DMS79 treated with DMSO at 0.1 percent for 48 hours (cell line): Measurements from ENCODE around the gene FAM53A.
A peak's percentile ranks its signal among the peaks of the same experiment; 100 is the strongest.
"Not testable (repeated sequence)": the region's sequence is repeated elsewhere in the genome, so short reads cannot be mapped to it uniquely, and the experiment has no call there.

ENCODE experiments used
- DNase-seq: peaks from one replicate; lab custom pipeline; 2025; lab: John Stamatoyannopoulos, UW

Gene FAM53A

GRCh38 chr4:1716065-1716945 is 32.2 kb upstream of the FAM53A start:
- DNase-seq = no peak

GRCh38 chr4:1715002-1715758 is 31.1 kb upstream of the FAM53A start:
- no peak for DNase-seq

DNA sequence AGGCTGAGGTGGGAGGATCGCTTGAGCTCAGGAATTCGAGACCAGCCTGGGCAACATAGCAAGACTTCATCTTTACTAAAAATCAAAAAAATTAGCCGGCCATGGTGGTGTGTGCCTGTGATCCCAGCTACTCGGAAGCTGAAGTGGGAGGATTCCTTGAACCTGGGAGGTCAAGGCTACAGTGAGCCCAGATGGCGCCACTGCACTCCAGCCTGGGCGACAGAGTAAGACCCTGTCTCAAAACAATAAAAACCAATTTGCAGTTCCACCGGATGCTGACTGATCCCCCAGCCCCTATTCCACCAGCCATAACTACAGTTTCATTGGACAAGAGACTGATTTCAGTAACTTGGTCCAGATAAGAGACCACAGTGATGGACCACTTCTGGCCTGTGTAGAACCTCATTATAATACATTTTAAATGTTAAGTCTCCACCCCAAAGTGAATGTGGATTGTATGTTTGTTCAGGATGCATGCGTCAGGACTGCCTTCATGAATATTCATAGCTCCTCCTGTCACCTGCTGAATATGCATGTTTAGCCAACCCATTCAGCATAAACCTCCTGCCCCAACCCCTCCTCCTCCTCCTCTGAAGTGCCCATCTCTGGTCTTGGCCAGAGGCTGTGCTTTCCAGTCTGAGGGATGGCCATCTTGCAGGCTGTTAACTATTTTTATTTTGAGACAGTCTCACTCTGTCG is 30.3 kb upstream of the FAM53A start:
- no peak for DNase-seq

- DNase-seq = no peak
These were observed 29.1 kb upstream of the FAM53A start for GRCh38 chr4:1713003-1713851.

GRCh38 chr4:1712216-1713002 is 28.3 kb upstream of the FAM53A start, which contains the start of gene SLBP:
SLBP (minus strand) TSS chr4:1712319; CDS start chr4:1712188, 131 bp downstream.
- DNase-seq = peak; percentile 79

DNA sequence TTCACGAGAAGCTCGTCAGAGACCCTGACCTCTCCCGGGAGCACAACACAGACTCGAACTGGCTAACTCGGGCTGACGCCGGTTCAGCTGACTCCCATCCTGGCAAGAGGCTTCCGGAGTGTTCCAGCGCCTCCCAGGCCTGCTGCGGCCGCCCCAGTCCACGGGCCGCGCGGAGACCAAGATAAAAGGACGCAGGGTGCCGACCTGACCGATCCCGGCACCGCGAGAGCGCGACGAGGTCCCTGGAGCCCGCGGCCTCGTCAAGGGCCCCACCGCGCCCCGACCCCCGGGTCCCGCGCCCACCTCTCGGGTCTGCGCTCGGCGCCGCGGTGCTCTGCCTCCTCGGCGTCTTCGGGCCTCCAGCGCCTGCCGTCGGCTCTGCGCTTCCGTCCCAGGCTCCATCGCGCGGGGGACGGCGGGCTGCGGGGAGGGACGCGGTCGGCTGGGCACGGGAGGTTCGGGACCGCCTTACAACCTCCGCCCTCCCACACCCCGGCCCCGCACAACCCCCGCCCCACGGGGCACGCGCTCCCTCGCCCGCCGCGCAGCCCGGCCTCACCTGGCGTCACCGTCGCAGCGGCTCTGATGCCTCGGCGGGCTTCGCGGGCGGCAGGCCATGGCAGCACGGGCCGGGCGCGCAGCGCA is 27.6 kb upstream of the FAM53A start:
- no peak for DNase-seq

- DNase-seq = no peak
These were observed 27.0 kb upstream of the FAM53A start for GRCh38 chr4:1711055-1711570.

GRCh38 chr4:1708581-1708980 is 24.5 kb upstream of the FAM53A start:
- DNase-seq = no peak

GRCh38 chr4:1706358-1706757 is 22.2 kb upstream of the FAM53A start:
- DNase-seq = no peak

DNA sequence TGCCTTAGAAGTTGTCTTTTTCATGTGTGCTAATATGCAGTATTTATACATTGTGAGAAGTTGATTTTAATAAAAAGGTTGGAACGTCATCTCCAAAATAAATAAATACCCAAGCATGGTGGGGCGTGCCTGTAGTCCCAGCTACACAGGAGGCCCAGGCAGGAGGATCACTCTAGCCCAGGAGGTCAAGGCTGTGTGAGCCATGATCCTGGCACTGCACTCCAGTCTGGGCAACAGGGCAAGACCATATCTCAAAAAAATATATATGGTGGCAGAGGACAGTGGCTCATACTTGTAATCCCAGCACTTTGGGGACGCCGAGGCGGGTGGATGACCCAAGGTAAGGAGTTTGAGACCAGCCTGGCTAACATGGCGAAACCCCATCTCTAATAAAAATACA is 21.6 kb upstream of the FAM53A start:
- DNase-seq = no peak

DNA sequence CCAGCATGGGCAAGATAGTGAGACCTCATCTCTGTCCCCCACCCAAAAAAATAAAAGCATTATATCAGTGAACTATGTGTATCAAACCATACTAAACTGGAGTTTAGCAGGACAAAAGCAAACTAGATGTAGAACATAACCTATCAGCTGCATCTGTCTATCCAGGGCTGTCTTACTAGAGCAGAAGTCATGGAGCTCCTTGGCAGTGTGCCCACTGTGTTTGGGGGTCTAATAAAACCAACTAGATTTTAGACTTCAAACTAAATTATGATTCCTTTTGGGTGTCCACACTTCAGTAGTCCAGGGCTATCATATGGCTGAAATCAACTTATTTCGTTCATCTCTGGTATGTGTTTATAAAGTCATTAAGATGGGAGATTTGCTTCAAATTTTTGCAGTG is 19.8 kb upstream of the FAM53A start:
- DNase-seq = no peak

DNA sequence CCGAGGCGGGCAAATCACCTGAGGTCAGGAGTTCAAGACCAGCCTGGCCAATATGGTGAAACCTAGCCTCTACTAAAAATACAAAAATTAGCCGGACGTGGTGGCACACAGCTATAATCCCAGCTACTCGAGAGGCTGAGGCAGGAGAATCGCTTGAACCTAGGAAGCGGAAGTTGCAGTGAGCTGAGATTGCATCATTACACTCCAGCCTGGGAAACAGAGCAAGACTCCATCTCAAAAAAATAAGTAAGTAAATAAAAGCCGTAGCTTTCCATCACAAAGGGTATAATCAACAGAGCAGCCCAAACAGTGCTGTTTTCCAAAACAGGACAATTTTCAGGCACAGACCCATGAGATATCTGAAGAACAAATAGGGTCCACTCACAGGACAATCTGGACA is 17.6 kb upstream of the FAM53A start:
- DNase-seq = not testable (repeated sequence)

- DNase-seq = no peak
These were observed 11.8 kb upstream of the FAM53A start for GRCh38 chr4:1695913-1696312.

DNA sequence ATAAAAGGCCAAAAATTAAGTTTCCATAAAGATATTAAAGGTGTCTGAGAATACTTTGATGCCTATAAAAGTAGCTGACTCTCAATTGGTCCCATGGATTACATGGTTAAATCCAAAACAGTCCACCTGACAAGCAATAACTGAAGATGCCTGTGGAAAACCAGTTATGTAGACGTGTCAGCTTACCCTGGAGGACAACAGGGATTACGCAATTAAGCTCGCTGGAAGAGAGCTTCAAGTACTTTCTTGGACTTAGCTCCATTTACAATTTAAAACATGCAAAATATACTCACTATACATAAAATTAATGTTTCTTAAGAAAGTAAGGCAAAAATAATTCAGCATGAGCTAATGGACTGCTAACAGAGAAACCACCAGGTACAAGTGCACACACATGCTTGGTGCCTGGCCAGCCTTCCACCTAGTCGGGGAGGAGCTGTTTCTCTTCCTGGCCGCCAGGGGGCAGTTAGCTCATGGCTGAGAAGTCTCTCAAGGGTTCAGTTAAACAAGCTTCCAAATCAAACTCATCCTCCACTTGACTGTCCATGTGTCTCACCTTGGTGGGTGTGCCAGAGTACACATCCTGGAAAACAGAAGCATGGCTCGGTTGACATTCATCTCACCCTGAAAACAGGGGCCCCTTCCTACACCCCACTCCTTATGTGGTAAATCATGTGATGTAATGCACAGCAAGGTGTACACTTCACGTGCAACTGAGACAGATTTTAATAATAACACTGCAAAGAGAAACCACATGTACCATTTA is 9.2 kb upstream of the FAM53A start:
- no peak for DNase-seq

DNA sequence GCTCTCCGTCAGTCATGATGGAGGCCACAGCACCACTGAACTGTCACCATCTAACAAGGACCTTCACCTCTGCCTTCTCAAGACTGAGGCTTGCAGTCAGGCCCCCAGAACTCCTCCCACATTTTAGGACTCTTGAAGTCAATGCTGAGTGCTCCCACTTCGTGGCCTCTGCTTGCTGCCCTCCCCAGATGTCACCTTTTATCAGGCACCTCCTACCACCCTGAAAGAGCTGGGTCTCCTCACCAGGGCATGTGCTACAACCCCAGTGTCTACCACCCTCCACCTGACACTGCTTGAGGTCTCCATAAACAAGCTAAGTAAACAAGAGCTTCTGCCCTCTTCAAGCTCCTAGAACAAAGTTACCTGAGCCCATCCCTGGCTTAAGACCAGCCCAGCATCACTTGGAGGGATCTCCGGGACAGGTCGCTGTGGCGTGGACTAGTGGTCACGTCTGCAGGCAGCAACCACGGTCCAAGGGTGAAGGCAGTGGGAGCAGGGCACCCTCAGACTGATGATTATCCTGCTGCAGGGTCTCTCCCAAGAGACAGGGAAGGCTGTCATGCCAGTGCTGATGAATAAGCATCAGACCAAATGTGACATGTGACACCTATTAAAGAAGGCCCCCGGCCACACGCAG is 7.7 kb upstream of the FAM53A start:
- DNase-seq = no peak

DNA sequence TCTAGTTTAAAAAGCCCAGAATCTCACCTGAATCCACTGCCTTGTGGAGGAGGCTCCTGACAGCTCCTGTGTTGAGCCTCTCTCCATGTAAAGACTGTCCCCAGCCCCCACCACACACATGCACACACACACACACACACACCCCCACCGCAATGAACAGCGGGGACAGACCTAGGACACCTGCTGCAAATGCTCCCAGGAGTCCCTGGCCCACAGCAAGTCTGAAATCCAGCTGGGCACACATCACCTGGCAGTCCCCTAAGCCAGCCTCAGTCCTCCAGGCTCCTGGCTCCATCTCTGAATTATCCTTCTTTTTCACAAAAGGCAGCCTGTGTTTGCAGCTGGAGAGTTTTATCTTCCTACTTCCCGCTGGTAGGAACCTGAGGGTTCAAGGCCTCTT is 6.6 kb upstream of the FAM53A start:
- DNase-seq = no peak

DNA sequence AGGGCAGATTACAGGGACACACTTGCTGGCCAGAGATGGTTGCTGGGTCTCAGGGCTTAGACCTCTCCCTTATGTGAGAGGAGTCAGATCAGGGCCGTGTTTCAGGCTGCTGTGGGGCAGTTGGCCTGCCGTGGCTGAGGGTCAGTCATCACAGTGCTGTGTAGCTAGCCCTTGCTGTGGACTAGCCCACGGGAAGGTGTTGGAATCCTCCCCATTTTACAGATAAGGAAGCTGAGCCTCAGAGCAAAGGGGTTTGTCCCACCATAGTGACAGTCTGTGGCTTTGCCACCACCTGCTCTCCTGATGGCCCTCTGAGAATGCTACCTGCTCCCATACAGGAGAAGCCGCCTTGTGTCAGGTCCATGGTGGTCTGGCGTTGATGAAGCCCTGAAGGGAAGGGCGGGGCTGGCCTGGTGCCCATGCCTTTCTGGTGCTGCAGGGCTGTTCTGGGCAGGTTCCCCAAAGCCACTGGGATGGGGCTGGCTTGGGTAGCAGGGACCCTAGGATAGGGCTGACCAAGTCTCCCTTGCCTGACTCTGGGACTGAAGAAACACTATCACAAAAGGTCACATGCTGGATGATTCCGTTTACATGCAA is 2.4 kb upstream of the FAM53A start:
- DNase-seq = no peak
